Measurements from ENCODE around the gene PLCG1.

The PLCG1 gene

GRCh38 chr20:41204304-41205265 is 67.2 kb downstream of the PLCG1 start:
- H3K36me3 Mint-ChIP-seq (ENCODE audit: low read depth) = peaks cover 51% of the 10 kb centered on the region
- no peak overlapping the region for H3K4me3 Mint-ChIP-seq
- H3K27me3 Mint-ChIP-seq (ENCODE audit: low read depth, poor library complexity) = peaks cover 5% of the 10 kb centered on the region
- TF ChIP-seq, protein P1, sequence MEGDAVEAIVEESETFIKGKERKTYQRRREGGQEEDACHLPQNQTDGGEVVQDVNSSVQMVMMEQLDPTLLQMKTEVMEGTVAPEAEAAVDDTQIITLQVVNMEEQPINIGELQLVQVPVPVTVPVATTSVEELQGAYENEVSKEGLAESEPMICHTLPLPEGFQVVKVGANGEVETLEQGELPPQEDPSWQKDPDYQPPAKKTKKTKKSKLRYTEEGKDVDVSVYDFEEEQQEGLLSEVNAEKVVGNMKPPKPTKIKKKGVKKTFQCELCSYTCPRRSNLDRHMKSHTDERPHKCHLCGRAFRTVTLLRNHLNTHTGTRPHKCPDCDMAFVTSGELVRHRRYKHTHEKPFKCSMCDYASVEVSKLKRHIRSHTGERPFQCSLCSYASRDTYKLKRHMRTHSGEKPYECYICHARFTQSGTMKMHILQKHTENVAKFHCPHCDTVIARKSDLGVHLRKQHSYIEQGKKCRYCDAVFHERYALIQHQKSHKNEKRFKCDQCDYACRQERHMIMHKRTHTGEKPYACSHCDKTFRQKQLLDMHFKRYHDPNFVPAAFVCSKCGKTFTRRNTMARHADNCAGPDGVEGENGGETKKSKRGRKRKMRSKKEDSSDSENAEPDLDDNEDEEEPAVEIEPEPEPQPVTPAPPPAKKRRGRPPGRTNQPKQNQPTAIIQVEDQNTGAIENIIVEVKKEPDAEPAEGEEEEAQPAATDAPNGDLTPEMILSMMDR (IDR thresholded peaks at IDR 0.05) = no peak
- no peaks in the 10 kb centered on the region for H3K4me1 Mint-ChIP-seq
- DNase-seq = no peak
- peaks cover 45% of the 10 kb centered on the region for H3K9me3 Mint-ChIP-seq
- no peak overlapping the region for H3K27ac Mint-ChIP-seq

DNA sequence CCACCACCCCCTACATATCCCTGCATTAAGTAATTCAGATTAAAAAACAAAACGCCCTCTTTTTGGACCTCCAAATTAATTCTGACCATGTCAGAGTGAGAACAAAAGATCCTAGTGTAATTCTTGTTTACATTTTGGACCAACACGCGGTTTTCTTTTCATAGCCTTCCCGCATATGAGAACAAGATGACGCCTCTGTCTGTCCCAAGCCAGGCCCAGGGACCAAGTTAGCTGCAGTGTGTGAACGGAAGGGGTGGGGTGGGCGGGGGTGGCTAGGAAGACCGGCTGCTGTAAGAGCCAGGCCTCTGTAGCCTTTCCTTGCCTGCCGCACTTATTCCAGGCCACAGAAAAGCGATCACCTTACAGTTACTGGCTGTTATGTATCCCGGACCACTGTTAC is 68.0 kb downstream of the PLCG1 start:
- H3K9me3 Mint-ChIP-seq = peaks cover 39% of the 10 kb centered on the region
- peaks cover 46% of the 10 kb centered on the region for H3K36me3 Mint-ChIP-seq (ENCODE audit: low read depth)
- no peak overlapping the region for H3K27ac Mint-ChIP-seq
- DNase-seq = no peak
- H3K4me1 Mint-ChIP-seq = no peaks in the 10 kb centered on the region
- TF ChIP-seq, protein P1 (IDR thresholded peaks at IDR 0.05) = no peak
- H3K27me3 Mint-ChIP-seq (ENCODE audit: low read depth, poor library complexity) = peaks cover 2% of the 10 kb centered on the region
- H3K4me3 Mint-ChIP-seq = no peak overlapping the region

DNA sequence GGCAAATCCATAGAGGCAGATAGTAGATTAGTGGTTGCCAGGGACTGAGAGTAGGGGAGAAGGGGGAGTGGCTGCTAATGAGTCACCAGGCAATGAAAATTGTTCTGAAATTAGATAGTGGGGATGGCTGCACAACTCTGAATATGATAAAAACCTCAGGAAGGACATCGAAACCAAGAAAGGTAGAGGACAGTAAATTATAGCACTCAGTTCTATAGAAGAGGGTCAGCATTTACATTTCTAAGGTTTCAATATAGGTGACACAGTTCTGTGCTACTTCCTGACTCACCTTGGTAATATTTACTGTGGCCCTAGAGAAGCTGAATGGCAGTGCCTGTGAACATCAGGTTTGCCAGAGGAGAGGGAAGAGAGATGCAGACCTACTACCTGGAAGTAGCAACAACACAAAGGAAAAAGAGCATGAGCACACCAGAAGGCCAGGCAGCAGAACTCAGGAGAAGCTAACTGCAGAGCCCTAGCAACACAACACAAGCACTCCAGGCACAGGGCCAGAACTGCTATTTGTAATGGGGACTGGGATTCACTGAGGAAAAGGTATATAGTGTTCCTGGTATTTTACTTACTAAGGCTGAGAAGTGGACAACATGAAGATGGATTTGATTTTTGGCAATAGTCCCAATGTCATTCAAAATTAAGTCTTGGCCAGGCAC is 75.9 kb downstream of the PLCG1 start:
- no peaks in the 10 kb centered on the region for H3K4me1 Mint-ChIP-seq
- H3K9me3 Mint-ChIP-seq = peaks cover 4% of the 10 kb centered on the region
- no peak overlapping the region for H3K27ac Mint-ChIP-seq
- H3K27me3 Mint-ChIP-seq (ENCODE audit: low read depth, poor library complexity) = peaks cover 3% of the 10 kb centered on the region
- no peak for DNase-seq
- no peaks in the 10 kb centered on the region for H3K36me3 Mint-ChIP-seq (ENCODE audit: low read depth)
- TF ChIP-seq, protein P1 (IDR thresholded peaks at IDR 0.05) = no peak
- no peak overlapping the region for H3K4me3 Mint-ChIP-seq

- TF ChIP-seq, protein P1 (IDR thresholded peaks at IDR 0.05) = no peak
- Mint-ChIP-seq H3K4me1 (no peaks in the 10 kb centered on the region), H3K4me3 (no peak overlapping the region), H3K36me3 (ENCODE audit: low read depth) (no peaks in the 10 kb centered on the region), H3K27me3 (ENCODE audit: low read depth, poor library complexity) (peaks cover 3% of the 10 kb centered on the region), H3K9me3 (peaks cover 2% of the 10 kb centered on the region), H3K27ac (no peak overlapping the region)
- no peak for DNase-seq
These were observed 76.9 kb downstream of the PLCG1 start for GRCh38 chr20:41214202-41214601.

DNA sequence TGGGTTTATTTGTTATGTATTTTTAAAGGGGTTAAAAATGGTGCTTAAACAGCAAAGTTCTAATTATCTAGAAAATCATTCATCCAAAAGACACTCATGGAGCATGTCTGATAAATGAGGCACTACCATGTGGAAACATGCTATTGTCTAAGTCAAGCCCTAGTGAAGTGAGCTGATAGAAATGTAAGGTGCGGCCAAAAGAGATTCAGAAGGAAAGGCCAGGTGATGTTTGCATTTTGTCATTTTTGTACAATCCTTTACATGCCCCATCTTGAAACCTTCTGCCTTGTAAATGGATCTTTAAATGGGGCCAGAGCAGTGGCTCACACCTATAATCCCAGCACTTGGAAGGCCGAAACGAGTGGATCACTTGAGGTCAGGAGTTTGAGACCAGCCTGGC is 77.3 kb downstream of the PLCG1 start:
- DNase-seq = no peak
- no peaks in the 10 kb centered on the region for H3K4me1 Mint-ChIP-seq
- no peak overlapping the region for H3K27ac Mint-ChIP-seq
- TF ChIP-seq, protein P1 (IDR thresholded peaks at IDR 0.05) = no peak
- no peak overlapping the region for H3K4me3 Mint-ChIP-seq
- peaks cover 3% of the 10 kb centered on the region for H3K27me3 Mint-ChIP-seq (ENCODE audit: low read depth, poor library complexity)
- no peaks in the 10 kb centered on the region for H3K36me3 Mint-ChIP-seq (ENCODE audit: low read depth)
- no peaks in the 10 kb centered on the region for H3K9me3 Mint-ChIP-seq

All from nephron progenitor cell (in vitro differentiated cells).